Measurements from ENCODE around the gene IL1RAPL2. TPM values are rescaled to one million over a fixed set of nuclear protein-coding genes. Genes with fewer than 3 reads are reported as not detected.
A peak's percentile ranks its signal among the peaks of the same experiment; 100 is the strongest.
"Not testable (repeated sequence)": the region's sequence is repeated elsewhere in the genome, so short reads cannot be mapped to it uniquely, and the experiment has no call there.

The IL1RAPL2 gene
- total and polyA plus RNA-seq, 4 donors = 2.0 TPM; not detected in 3

- Histone ChIP-seq H3K27ac (ENCODE audit: low read depth in 1 of 2, low read length in 1 of 2) (no peak overlapping the region), H3K9ac (ENCODE audit: insufficient read depth in 1 of 2, low read length in 2 of 2) (no peak overlapping the region), H3K4me3 (no peak overlapping the region), H3K27me3 (ENCODE audit: control insufficient read depth in 3 of 3, insufficient read depth in 3 of 3, low read length in 2 of 3) (peaks cover 0 to 9% (median 3%) of the 10 kb centered on the region in 3 donors), H3K4me1 (ENCODE audit: control insufficient read depth in 5 of 5, insufficient read depth in 5 of 5, low read length in 5 of 5) (no peaks in the 10 kb centered on the region), H3K36me3 (ENCODE audit: control insufficient read depth in 4 of 4, insufficient read depth in 4 of 4, low read length in 4 of 4) (no peaks in the 10 kb centered on the region), H3K9me3 (ENCODE audit: control insufficient read depth in 4 of 4, insufficient read depth in 3 of 4, low read length in 3 of 4) (no peaks in the 10 kb centered on the region)
- WGBS, 2 donors = 49 to 74% methylated on average over 4 of the region's 4 CpGs
- no peak for DNase-seq
- no peak for ATAC-seq (ENCODE audit: insufficient read depth, low FRiP score)
- no peak for TF ChIP-seq CTCF (IDR thresholded peaks at IDR 0.05; ENCODE audit: control extremely low read depth, extremely low read depth)
Observed at GRCh38 chrX:104902070-104902469, 336.1 kb downstream of the IL1RAPL2 start.

GRCh38 chrX:104909694-104910093 is 343.7 kb downstream of the IL1RAPL2 start:
- DNase-seq; H3K27ac ChIP-seq (ENCODE audit: low read depth in 1 of 2, low read length in 1 of 2); H3K36me3 ChIP-seq (ENCODE audit: control insufficient read depth in 4 of 4, insufficient read depth in 4 of 4, low read length in 4 of 4); H3K4me3 ChIP-seq; H3K4me1 ChIP-seq (ENCODE audit: control insufficient read depth in 5 of 5, insufficient read depth in 5 of 5, low read length in 5 of 5); H3K9me3 ChIP-seq (ENCODE audit: control insufficient read depth in 4 of 4, insufficient read depth in 3 of 4, low read length in 3 of 4); H3K27me3 ChIP-seq (ENCODE audit: control insufficient read depth in 3 of 3, insufficient read depth in 3 of 3, low read length in 2 of 3); H3K9ac ChIP-seq (ENCODE audit: insufficient read depth in 1 of 2, low read length in 2 of 2); ATAC-seq (ENCODE audit: insufficient read depth, low FRiP score): not testable (repeated sequence)
- 16 to 24% methylated on average over 10 of the region's 10 CpGs for WGBS, 2 donors

GRCh38 chrX:104913348-104913747 is 347.3 kb downstream of the IL1RAPL2 start:
- no peak for TF ChIP-seq CTCF (IDR thresholded peaks at IDR 0.05; ENCODE audit: control extremely low read depth, extremely low read depth)
- DNase-seq (peak in 2 of 3 donors; percentile 36 to 40), ATAC-seq (ENCODE audit: insufficient read depth, low FRiP score) (no peak)
- no peaks in the 10 kb centered on the region for H3K36me3 ChIP-seq (ENCODE audit: control insufficient read depth in 4 of 4, insufficient read depth in 4 of 4, low read length in 4 of 4)
- H3K4me1 ChIP-seq (ENCODE audit: control insufficient read depth in 5 of 5, insufficient read depth in 5 of 5, low read length in 5 of 5) = no peaks in the 10 kb centered on the region
- peaks cover 0 to 8% (median 6%) of the 10 kb centered on the region in 3 donors for H3K27me3 ChIP-seq (ENCODE audit: control insufficient read depth in 3 of 3, insufficient read depth in 3 of 3, low read length in 2 of 3)
- no peak overlapping the region for H3K27ac ChIP-seq (ENCODE audit: low read depth in 1 of 2, low read length in 1 of 2)
- no peak overlapping the region for H3K9ac ChIP-seq (ENCODE audit: insufficient read depth in 1 of 2, low read length in 2 of 2)
- no peak overlapping the region for H3K4me3 ChIP-seq
- no peaks in the 10 kb centered on the region for H3K9me3 ChIP-seq (ENCODE audit: control insufficient read depth in 4 of 4, insufficient read depth in 3 of 4, low read length in 3 of 4)

- H3K4me1 ChIP-seq (ENCODE audit: control insufficient read depth in 5 of 5, insufficient read depth in 5 of 5, low read length in 5 of 5); H3K9me3 ChIP-seq (ENCODE audit: control insufficient read depth in 4 of 4, insufficient read depth in 3 of 4, low read length in 3 of 4); H3K27me3 ChIP-seq (ENCODE audit: control insufficient read depth in 3 of 3, insufficient read depth in 3 of 3, low read length in 2 of 3); ATAC-seq (ENCODE audit: insufficient read depth, low FRiP score); DNase-seq; H3K9ac ChIP-seq (ENCODE audit: insufficient read depth in 1 of 2, low read length in 2 of 2); H3K4me3 ChIP-seq; H3K36me3 ChIP-seq (ENCODE audit: control insufficient read depth in 4 of 4, insufficient read depth in 4 of 4, low read length in 4 of 4); H3K27ac ChIP-seq (ENCODE audit: low read depth in 1 of 2, low read length in 1 of 2): not testable (repeated sequence)
- WGBS, 2 donors = 93 to 96% methylated on average over 5 of the region's 5 CpGs
Observed at GRCh38 chrX:104914686-104915085, 348.7 kb downstream of the IL1RAPL2 start.

- 41 to 95% methylated on average over 1 of the region's 1 CpG for WGBS, 2 donors
- DNase-seq (no peak), ATAC-seq (ENCODE audit: insufficient read depth, low FRiP score) (no peak)
- H3K4me3 ChIP-seq = no peak overlapping the region
- peaks cover 0 to under 1% (median 0%) of the 10 kb centered on the region in 3 donors for H3K27me3 ChIP-seq (ENCODE audit: control insufficient read depth in 3 of 3, insufficient read depth in 3 of 3, low read length in 2 of 3)
- H3K9me3 ChIP-seq (ENCODE audit: control insufficient read depth in 4 of 4, insufficient read depth in 3 of 4, low read length in 3 of 4) = no peaks in the 10 kb centered on the region
- no peak overlapping the region for H3K9ac ChIP-seq (ENCODE audit: insufficient read depth in 1 of 2, low read length in 2 of 2)
- no peak for TF ChIP-seq CTCF (IDR thresholded peaks at IDR 0.05; ENCODE audit: control extremely low read depth, extremely low read depth)
- no peak overlapping the region for H3K27ac ChIP-seq (ENCODE audit: low read depth in 1 of 2, low read length in 1 of 2)
- no peaks in the 10 kb centered on the region for H3K36me3 ChIP-seq (ENCODE audit: control insufficient read depth in 4 of 4, insufficient read depth in 4 of 4, low read length in 4 of 4)
- H3K4me1 ChIP-seq (ENCODE audit: control insufficient read depth in 5 of 5, insufficient read depth in 5 of 5, low read length in 5 of 5) = no peaks in the 10 kb centered on the region
Observed at GRCh38 chrX:104918122-104918521, 352.1 kb downstream of the IL1RAPL2 start.

All from lung (tissue), 12 donors.